Activated CD4-positive, alpha-beta T cell treated with anti-CD3 and anti-CD28 coated beads, Interleukin-2, amount 50 U/mL, for 48 hours (primary cell): ENCODE results near the gene MRPL40.
"Not testable (repeated sequence)": the region's sequence is repeated elsewhere in the genome, so short reads cannot be mapped to it uniquely, and the experiment has no call there.

Source experiments
- DNase-seq, 2 experiments: peaks; one replicate each; pipeline ENCODE4 v3.0.0-alpha.2; 2020

The MRPL40 gene

DNA sequence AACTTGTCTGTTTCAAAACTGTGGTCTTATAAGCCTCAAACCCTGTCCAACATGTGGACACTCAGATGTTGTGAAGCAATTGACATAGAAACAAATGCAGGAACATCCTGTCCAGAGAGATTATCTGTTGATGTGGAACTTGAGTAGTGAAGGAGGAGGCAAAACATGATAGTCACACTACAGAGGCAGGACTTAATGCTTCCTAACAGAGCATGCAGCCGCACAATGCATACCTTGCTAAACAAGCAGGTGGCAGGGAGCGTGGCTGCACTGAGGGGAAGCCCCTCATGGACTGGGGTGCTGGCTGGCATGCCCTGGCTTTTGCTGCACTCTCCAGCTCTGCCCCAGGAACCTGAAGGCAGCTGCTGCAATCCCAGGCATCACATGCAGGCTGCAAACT is 9.8 kb downstream of the MRPL40 start:
- DNase-seq: no peak

GRCh38 chr22:19443544-19444211 is 11.3 kb downstream of the MRPL40 start:
- DNase-seq: no peak

DNA sequence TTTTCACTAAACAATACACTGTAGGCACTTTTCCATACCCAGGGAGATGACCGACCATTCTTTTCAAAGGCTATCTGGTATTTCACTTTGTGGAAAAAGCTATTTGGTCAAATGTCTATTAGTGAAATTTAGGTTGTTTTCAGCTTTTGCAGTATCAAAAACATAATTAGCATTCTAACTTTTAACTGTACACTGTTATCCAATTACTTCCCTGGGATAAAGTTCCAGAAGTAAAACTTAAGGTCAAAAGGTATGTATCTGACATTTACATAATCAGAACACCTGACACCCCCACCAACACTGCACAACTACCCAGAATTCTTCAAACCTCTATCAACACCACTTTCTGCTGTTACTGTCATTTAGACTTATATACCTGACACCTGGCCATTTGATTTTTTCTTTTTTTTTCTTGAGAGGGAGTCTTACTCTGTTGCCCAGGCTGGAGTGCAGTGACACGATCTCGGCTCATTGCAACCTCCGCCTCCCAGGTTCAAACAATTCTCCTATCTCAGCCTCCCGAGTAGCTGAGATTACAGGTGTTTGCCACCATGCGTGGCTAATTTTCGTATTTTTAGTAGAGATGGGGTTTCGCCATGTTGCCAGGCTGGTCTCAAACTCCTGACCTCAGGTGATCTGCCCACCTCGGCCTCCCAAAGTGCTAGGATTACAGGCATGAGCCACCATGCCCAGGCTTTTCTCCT is 13.1 kb downstream of the MRPL40 start:
- not testable (repeated sequence) for DNase-seq

DNA sequence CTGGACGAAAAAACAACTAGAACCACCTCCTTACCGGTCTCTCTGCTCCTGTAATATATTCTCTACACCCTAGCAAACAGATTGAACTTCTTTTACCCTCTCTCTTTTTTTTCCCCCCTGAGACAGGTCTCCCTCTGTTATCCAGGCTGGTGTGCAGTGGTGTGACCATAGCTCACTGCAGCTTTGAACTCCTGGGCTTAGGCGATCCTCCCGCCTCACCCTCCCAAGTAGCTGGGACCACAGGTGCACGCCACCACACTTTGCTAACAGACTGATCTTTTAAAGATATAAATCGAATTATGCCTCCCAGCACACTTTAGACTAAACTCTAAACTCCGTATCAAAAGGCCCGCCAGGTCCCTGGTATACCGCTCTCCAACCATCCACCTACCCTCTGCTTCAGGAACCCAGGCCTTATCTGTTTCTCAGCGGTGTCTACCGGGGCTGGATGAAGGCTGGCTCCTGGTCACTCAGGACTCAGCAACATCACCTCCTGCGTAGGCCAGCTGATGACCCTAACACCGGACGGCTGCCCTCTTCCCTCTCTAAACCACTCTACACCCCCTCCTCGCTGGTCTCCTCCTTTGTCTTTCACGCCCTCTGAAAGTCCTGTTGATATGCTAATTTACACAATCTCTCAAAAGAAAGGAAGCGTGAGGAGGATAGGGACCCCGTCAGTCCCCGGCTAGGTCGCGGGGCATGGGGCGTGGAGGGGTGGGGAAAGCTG is 14.4 kb downstream of the MRPL40 start:
- no peak for DNase-seq

- peak; percentile 81 to 86 for DNase-seq
These were observed 15.2 kb downstream of the MRPL40 start, which contains the start of gene C22orf39 for GRCh38 chr22:19447330-19448075. Gene C22orf39 (minus strand): TSS chr22:19447711. CDS start chr22:19447688, 23 bp downstream.

DNA sequence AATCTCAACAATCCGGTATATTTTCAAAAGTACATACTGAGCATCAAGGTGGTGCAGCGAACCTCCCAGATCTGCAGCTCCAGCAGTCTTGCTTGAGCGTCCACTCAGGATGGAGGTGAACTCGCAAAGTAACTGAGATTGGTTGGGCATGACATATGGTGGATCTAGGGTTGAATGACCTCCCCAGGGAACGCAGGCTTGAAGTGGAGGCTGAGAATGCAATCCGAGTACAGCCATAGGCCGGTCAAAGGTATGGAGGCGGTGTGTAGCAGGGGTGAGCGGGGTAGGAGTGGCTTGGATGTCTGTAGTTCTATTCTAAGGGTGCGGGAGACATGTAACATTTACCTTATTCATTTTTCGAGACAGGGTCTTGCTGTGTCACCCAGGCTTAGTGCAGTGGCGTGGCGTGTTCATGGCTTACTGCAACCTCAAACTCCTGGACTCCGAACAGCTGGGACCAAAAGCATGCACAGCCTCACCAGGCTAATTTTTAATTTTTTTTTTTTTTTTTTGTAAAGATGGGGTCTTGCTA is 15.8 kb downstream of the MRPL40 start:
- DNase-seq: peak; percentile 15 to 23

- peak; percentile 57 to 71 for DNase-seq
These were observed 16.5 kb downstream of the MRPL40 start for GRCh38 chr22:19448739-19449421.

GRCh38 chr22:19449422-19449767 is 17.1 kb downstream of the MRPL40 start:
- DNase-seq: no peak

DNA sequence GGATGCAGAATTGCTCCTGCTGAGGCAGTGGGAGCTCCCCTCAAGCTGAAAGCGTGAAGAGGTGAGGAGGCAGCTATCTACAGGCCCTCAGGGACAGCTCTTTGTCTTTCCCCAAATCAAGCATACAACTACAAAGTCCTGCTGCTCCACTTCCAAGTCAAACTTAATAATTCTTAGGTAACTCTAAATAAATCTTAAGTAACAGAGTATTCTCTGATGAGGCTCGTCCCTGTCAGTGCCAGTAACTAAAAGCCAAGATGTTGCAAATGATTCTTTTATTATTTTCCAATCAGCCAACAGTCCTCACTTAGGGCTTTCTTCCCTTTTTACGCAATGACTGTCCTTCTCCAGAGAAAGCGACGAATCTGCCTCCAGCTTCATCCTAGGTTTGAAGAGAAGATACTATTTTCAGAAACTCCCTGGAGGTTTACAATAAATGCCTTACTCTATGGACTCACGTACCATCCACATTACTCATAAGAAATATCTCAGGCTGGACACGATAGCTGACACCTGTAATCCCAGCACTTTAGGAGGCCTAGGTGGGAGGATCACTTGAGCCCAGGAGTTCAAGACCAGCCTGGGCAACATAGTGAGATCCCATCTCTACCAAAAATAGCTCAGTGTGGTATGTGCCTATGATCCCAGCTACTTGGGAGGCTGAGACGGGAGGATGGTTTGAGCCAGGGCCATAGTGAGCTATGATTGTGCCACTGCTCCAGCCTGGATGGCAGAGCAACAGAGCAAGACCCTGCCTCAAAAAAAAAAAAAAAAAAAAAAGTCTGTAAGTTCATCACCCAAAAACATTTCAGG is 18.2 kb downstream of the MRPL40 start:
- no peak for DNase-seq

DNA sequence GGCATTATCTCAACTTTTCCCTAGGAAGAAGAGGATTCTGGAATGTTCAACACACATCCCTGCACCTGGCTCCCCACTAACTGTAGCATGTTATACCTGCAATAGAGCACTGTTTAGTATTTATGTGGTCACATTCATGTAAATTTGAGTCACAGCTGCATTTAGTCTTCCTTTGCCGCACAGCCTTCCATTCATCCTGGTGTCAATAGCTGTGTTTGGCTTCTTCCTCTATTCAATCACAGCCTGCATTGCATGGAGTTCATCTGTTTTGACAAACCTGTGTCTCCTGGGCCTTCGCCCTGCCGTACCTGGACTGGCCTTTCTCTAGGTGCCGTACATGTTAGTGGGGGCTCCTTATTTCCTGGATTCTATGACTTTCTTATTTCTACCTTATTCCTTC is 19.2 kb downstream of the MRPL40 start:
- no peak for DNase-seq

- no peak for DNase-seq
These were observed 21.4 kb downstream of the MRPL40 start for GRCh38 chr22:19453718-19454117.

GRCh38 chr22:19454156-19454555 is 21.8 kb downstream of the MRPL40 start:
- no peak for DNase-seq

GRCh38 chr22:19455033-19455432 is 22.7 kb downstream of the MRPL40 start:
- no peak for DNase-seq

DNA sequence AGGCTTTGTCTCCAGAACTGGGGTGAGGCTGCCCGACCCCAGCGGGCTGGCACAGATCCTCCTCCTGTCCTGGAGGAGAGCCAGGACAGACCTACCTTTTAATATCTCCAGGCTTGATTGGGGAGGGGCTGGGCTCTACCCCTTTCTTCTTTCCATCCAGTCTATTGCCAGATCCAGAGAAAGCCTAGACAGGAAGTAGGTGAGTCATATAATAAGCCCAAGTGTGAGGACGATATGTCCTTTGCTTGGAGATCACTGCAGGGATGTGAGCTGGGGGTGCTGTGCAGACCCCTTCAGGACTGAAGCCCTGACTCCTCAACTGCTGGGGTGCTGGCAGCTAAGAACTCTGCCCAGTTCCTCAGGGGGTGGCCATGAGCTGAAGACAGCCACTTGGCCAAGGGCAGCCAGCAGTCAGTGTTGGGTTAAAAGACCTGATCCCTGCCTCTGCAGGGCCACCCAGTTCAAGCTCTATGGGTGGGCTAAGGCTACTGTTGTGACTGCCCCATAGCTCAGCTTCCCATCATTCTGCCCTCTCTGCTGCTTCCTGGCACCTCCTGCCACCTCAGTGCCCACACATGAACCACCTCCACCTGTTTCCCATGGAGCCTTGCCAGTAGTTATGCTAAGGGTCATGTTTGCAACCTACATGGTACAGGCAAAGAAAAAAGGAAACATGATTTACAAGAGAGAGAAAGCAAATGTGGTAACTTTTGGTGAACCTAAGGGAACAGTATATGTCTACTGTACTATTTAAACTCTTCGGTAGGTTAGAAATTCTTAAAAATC is 23.4 kb downstream of the MRPL40 start:
- DNase-seq: no peak

DNA sequence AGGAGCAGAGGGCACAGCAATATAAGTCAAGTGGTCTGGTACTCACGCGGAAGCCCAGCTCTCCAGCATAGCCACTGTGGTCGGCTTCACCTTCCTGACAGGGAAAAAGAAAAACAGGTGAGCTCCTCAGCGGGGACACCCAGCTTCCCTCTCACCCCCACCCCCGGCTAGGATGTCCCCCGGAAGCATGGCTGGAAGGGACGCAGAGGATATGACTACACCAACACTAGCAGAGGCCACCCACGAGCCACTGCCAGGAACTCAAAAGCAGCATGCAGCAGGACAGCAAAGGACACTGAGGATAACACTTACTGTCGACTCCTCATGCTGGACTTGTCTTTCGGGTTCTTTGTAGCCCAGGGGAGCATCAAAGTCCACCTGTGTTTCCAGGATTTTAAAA is 24.2 kb downstream of the MRPL40 start:
- no peak for DNase-seq

- no peak for DNase-seq
These were observed 25.6 kb downstream of the MRPL40 start for GRCh38 chr22:19457828-19458428.

GRCh38 chr22:19460036-19460435 is 27.7 kb downstream of the MRPL40 start:
- DNase-seq: no peak

DNA sequence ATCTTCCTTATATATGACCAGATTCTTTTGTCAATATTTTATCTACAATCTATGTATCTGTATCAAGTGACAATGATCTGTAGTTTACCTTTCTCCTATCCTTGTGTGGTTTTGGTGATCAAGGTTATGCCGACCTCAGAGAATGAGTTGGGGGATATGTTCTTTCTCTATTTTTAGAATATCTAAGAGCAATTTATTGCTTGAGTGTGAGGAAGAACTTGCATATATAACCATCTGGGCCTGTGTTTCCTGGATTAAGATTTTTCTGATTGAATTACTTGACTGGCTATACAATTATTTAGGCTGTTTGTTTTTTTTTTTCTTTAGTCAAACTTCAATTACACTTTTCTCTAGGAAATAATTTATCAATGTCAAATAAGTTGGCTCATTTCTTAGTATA is 29.2 kb downstream of the MRPL40 start:
- DNase-seq: no peak

GRCh38 chr22:19463008-19463407 is 30.7 kb downstream of the MRPL40 start:
- no peak for DNase-seq
